Gastrocnemius medialis (tissue), 4 donors: Measurements from ENCODE around the gene ANAPC1. TPM values are rescaled to one million over a fixed set of nuclear protein-coding genes. Genes with fewer than 3 reads are reported as not detected.

Source experiments
- ATAC-seq, 2 donors: fragments of 150-250 bp; one replicate each; pipeline ENCODE4 v1.9.1; 2016
- DNase-seq, 2 donors: peaks; one replicate each; pipeline ENCODE4 v3.0.0-alpha.2; 2019
- H3K27ac ChIP-seq, 4 donors: fragments of 200-600 bp; sonication (generic); 1 replicate in 1 of 4; 2 replicates in 3 of 4; pipeline ENCODE4 v1.5.1; 2016 to 2018; ENCODE audit warnings: mild to moderate bottlenecking in 2 of 4, moderate library complexity in 1 of 4
- H3K27me3 ChIP-seq, 3 donors: fragments of 200-600 bp; sonication (generic) in 2 of 3; 1 replicate in 1 of 3; 2 replicates in 2 of 3; pipeline versions ENCODE4 v1.5.1 to v1.6.0; 2016 to 2019; ENCODE audit warnings: mild to moderate bottlenecking in 1 of 3, moderate library complexity in 1 of 3
- H3K36me3 ChIP-seq, 2 donors: fragments of 200-600 bp; sonication (generic) in 1 of 2; one replicate each; pipeline ENCODE4 v1.5.1; 2017 to 2018
- H3K4me1 ChIP-seq, 2 donors: fragments of 200-600 bp; sonication (generic) in 1 of 2; one replicate each; pipeline ENCODE4 v1.5.1; 2016 to 2017; ENCODE audit warnings: mild to moderate bottlenecking in 2 of 2
- H3K4me3 ChIP-seq, 4 donors: fragments of 200-600 bp; sonication (generic) in 3 of 4; 1 replicate in 1 of 4; 2 replicates in 3 of 4; pipeline ENCODE4 v1.5.1; 2016 to 2019; ENCODE audit warnings: mild to moderate bottlenecking in 2 of 4
- H3K9me3 ChIP-seq, 3 donors: fragments of 200-600 bp; sonication (generic) in 2 of 3; 1 replicate in 1 of 3; 2 replicates in 2 of 3; pipeline ENCODE4 v1.5.1; 2016 to 2019
- CTCF ChIP-seq, 5 experiments: fragments of 450-650 bp in 3 of 5; fragments of 200-600 bp in 2 of 5; sonication (generic) in 2 of 5; IDR thresholded peaks in 4 of 5; conservative IDR thresholded peaks in 1 of 5; 1 replicate in 4 of 5; 2 replicates in 1 of 5; pipeline ENCODE4 v1.5.1; 2016 to 2019; ENCODE audit warnings: antibody characterized with exemption in 5 of 5, mild to moderate bottlenecking in 3 of 5, moderate library complexity in 3 of 5
- POLR2A ChIP-seq, 2 donors: fragments of 450-650 bp; IDR thresholded peaks; one replicate each; pipeline ENCODE4 v1.6.1; 2017; ENCODE audit warnings: antibody characterized with exemption in 2 of 2, mild to moderate bottlenecking in 2 of 2, moderate library complexity in 2 of 2
- in situ Hi-C, 4 donors: fragments of 200-750 bp; cut with MboI; loops; one replicate each; pipeline versions ENCODE4 v1.15.0 to v1.8.0; 2017; ENCODE audit warnings: low sequenced_read_pairs in 4 of 4
- intact Hi-C: fragments of 100-400 bp; cut with DNase I; formaldehyde crosslinking; loops from one replicate; pipeline ENCODE4 v1.15.1; 2023; ENCODE audit warnings: low total_unique reads
- total RNA-seq, 4 donors: library from RNA; depleted of rRNA; stranded (reverse); fragments of >200 nt; gene quantifications; one replicate each; pipeline versions ENCODE4 v1.1.0 to v1.2.3, GENCODE V29; 2016

ANAPC1 gene, protein sequence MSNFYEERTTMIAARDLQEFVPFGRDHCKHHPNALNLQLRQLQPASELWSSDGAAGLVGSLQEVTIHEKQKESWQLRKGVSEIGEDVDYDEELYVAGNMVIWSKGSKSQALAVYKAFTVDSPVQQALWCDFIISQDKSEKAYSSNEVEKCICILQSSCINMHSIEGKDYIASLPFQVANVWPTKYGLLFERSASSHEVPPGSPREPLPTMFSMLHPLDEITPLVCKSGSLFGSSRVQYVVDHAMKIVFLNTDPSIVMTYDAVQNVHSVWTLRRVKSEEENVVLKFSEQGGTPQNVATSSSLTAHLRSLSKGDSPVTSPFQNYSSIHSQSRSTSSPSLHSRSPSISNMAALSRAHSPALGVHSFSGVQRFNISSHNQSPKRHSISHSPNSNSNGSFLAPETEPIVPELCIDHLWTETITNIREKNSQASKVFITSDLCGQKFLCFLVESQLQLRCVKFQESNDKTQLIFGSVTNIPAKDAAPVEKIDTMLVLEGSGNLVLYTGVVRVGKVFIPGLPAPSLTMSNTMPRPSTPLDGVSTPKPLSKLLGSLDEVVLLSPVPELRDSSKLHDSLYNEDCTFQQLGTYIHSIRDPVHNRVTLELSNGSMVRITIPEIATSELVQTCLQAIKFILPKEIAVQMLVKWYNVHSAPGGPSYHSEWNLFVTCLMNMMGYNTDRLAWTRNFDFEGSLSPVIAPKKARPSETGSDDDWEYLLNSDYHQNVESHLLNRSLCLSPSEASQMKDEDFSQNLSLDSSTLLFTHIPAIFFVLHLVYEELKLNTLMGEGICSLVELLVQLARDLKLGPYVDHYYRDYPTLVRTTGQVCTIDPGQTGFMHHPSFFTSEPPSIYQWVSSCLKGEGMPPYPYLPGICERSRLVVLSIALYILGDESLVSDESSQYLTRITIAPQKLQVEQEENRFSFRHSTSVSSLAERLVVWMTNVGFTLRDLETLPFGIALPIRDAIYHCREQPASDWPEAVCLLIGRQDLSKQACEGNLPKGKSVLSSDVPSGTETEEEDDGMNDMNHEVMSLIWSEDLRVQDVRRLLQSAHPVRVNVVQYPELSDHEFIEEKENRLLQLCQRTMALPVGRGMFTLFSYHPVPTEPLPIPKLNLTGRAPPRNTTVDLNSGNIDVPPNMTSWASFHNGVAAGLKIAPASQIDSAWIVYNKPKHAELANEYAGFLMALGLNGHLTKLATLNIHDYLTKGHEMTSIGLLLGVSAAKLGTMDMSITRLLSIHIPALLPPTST (N-terminal part only)
- 10 to 100 TPM; 28.3 to 33.9 (median 30.8) TPM for total RNA-seq

GRCh38 chr2:111883661-111884591 is at the start of gene ANAPC1:
Gene ANAPC1, minus strand, starts transcription at chr2:111884193. Its CDS starts 3,368 bp downstream, at chr2:111880825.
- DNase-seq (peak; percentile 64 to 67), ATAC-seq (peak; percentile 97 to 98)
- peaks cover 7 to 18% of the 10 kb centered on the region in 2 donors for H3K4me1 ChIP-seq
- H3K36me3 ChIP-seq = peaks cover 0 to 12% of the 10 kb centered on the region in 2 donors
- no peaks in the 10 kb centered on the region for H3K27me3 ChIP-seq
- intact Hi-C loops (no loop called here), in situ Hi-C loops (loop anchor here in 1 of 4 donors (25.0 kb wide), 1 partner anchor 378 kb away; the partner anchor contains the start of gene ZC3H8)
- peak within 1 kb of the TSS; percentile 79 to 98 (median 91) for H3K4me3 ChIP-seq
- peak within 1 kb of the TSS; percentile 83 to 89 (median 86) for H3K27ac ChIP-seq
- no peak for TF ChIP-seq CTCF (IDR thresholded peaks at IDR 0.05 in 4 of 5, conservative IDR thresholded peaks at IDR 0.05 in 1 of 5)
- TF ChIP-seq POLR2A (IDR thresholded peaks at IDR 0.05) = peak; percentile 42 to 57
- no peaks in the 10 kb centered on the region for H3K9me3 ChIP-seq

DNA sequence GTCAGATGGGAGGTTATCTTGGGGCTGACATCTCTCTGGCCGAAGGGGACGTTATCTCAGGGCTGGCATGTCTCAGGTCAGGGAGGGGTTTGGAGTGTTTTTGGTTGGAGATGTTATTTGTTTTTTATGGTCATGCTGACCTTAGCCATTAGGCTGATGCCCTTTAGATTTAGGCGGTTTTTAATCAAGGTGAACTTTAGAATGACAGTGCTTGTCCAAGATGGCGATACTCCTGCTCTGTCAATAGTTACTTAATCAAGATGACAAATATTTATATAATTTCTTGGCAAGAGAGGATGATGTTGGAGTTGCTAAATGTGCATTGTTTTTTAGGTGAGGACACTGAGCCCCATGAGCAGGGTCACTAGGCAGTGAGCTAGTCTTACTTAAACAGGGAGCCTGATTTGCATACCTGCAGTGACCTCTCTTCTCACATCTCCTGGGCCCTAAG is 48.9 kb upstream of the ANAPC1 start:
- DNase-seq = no peak
- no peak overlapping the region for H3K27ac ChIP-seq
- no peak for ATAC-seq
- H3K4me3 ChIP-seq = no peak overlapping the region
- no peaks in the 10 kb centered on the region for H3K4me1 ChIP-seq
- H3K27me3 ChIP-seq = no peaks in the 10 kb centered on the region
- intact Hi-C loops = no loop called here
- TF ChIP-seq CTCF (IDR thresholded peaks at IDR 0.05 in 4 of 5, conservative IDR thresholded peaks at IDR 0.05 in 1 of 5) (no peak), POLR2A (IDR thresholded peaks at IDR 0.05) (no peak)
- in situ Hi-C loops = no loop called here
- H3K9me3 ChIP-seq = no peaks in the 10 kb centered on the region
- H3K36me3 ChIP-seq = no peaks in the 10 kb centered on the region

DNA sequence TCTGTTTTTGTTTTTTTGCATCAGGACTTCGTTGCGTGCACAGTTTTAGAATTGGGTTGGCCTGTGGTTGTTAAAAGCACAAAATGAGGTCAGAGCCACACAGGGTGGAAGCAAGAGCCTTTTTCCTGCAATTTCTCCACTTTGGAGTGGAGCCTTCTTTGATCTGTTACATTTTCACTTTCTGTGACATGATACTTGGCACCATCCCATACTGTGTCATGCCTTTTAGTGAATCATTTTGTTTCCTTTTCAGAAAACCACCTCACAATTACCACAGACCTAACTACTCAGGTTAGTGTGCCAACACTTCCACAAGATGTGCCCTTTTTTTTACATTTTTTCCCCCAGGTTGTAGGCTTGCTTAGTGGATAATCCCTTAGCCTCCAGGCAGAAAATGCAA is 46.9 kb upstream of the ANAPC1 start:
- no peak for TF ChIP-seq CTCF (IDR thresholded peaks at IDR 0.05 in 4 of 5, conservative IDR thresholded peaks at IDR 0.05 in 1 of 5)
- TF ChIP-seq POLR2A (IDR thresholded peaks at IDR 0.05) = no peak
- Histone ChIP-seq H3K4me1 (no peaks in the 10 kb centered on the region), H3K4me3 (no peak overlapping the region), H3K27me3 (no peaks in the 10 kb centered on the region), H3K36me3 (no peaks in the 10 kb centered on the region), H3K27ac (no peak overlapping the region), H3K9me3 (no peaks in the 10 kb centered on the region)
- ATAC-seq = no peak
- in situ Hi-C loops = no loop called here
- DNase-seq = no peak
- intact Hi-C loops = no loop called here
